Endodermal cell (in vitro differentiated cells): ENCODE data around the gene CARD6. TPM values are rescaled to one million over a fixed set of nuclear protein-coding genes. Genes with fewer than 3 reads are reported as not detected.

Experiments
- DNase-seq: peaks from one replicate; pipeline ENCODE4 v3.0.0-alpha.2; 2017
- H3K27ac ChIP-seq: 2 replicates; pipeline ENCODE4 v1.5.1; 2013; ENCODE audit warnings: mild to moderate bottlenecking, low read depth, low read length, moderate library complexity
- H3K27me3 ChIP-seq: 2 replicates; pipeline ENCODE4 v1.6.1; 2013; ENCODE audit warnings: mild to moderate bottlenecking, low read length, moderate library complexity; ENCODE audit not compliant: insufficient read depth, control insufficient read depth, poor library complexity, severe bottlenecking
- H3K36me3 ChIP-seq: 2 replicates; pipeline ENCODE4 v1.7.0; 2013; ENCODE audit warnings: mild to moderate bottlenecking, low read length, moderate library complexity; ENCODE audit not compliant: control insufficient read depth, insufficient read depth
- H3K4me1 ChIP-seq: one replicate; pipeline ENCODE4 v1.7.0; 2013; ENCODE audit warnings: low read length; ENCODE audit not compliant: control insufficient read depth, insufficient read depth
- H3K4me3 ChIP-seq: 2 replicates; pipeline ENCODE4 v1.5.1; 2013; ENCODE audit warnings: mild to moderate bottlenecking, low read length, moderate library complexity
- H3K9ac ChIP-seq: 2 replicates; pipeline ENCODE4 v1.6.1; 2013; ENCODE audit warnings: mild to moderate bottlenecking, low read length, moderate library complexity; ENCODE audit not compliant: poor library complexity, severe bottlenecking; ENCODE audit errors: extremely low read depth
- H3K9me3 ChIP-seq: 2 replicates; pipeline ENCODE4 v1.6.1; 2013; ENCODE audit warnings: mild to moderate bottlenecking, low read length, moderate library complexity; ENCODE audit not compliant: control insufficient read depth
- H3K27ac Mint-ChIP-seq: 2 replicates; pipeline ENCODE4 v1.8.0; 2020; ENCODE audit warnings: mixed read lengths
- H3K27me3 Mint-ChIP-seq: 2 replicates; pipeline ENCODE4 v1.8.0; 2021; ENCODE audit warnings: mild to moderate bottlenecking, mixed read lengths; ENCODE audit not compliant: insufficient read depth
- H3K36me3 Mint-ChIP-seq: 2 replicates; pipeline ENCODE4 v1.8.0; 2020; ENCODE audit warnings: low read depth, mixed read lengths
- H3K4me1 Mint-ChIP-seq: 2 replicates; pipeline ENCODE4 v1.8.0; 2020; ENCODE audit warnings: mixed read lengths
- H3K4me3 Mint-ChIP-seq: 2 replicates; pipeline ENCODE4 v1.8.0; 2020; ENCODE audit warnings: mild to moderate bottlenecking, moderate library complexity, mixed read lengths
- H3K9me3 Mint-ChIP-seq: 2 replicates; pipeline ENCODE4 v1.8.0; 2020; ENCODE audit warnings: mild to moderate bottlenecking, mixed read lengths
- CTCF ChIP-seq: fragments of 200-600 bp; sonication (generic); conservative IDR thresholded peaks from 2 replicates; pipeline ENCODE4 v1.5.0; 2021; ENCODE audit warnings: antibody characterized with exemption, mild to moderate bottlenecking
- WGBS, 2 experiments: methylation state at CpG; one replicate each; pipeline versions ENCODE4 v1.1.5 to v1.1.7; 2013; ENCODE audit warnings: missing lambda C conversion rate in 2 of 2, mixed read lengths in 1 of 2; ENCODE audit not compliant: insufficient coverage in 1 of 2, insufficient read length in 1 of 2; 5-methylcytosine and 5-hydroxymethylcytosine counted together
- total RNA-seq, 2 donors: library from RNA; stranded (reverse); fragmentation: NEBNext Ultra II Directional in 1 of 2; extraction: Animal tissue kit (Norgen Biotek cat#: 25700) in 1 of 2; gene quantifications; 2 replicates in 1 of 2; 3 replicates in 1 of 2; pipeline ENCODE4 v1.2.1, GENCODE V29; 2021

CARD6 gene
- total RNA-seq, 2 donors from 2014 or later = 0.13 TPM

- WGBS, 2 experiments = 0 to 7% methylated on average over 1 to 6 of the region's 7 CpGs
- peaks cover 19% of the 10 kb centered on the region for H3K36me3 Mint-ChIP-seq
- DNase-seq = no peak
- H3K27me3 ChIP-seq = no peaks in the 10 kb centered on the region
- H3K4me1 Mint-ChIP-seq = peaks cover 12% of the 10 kb centered on the region
- peak overlapping the region; percentile 83 for H3K4me3 Mint-ChIP-seq
- H3K36me3 ChIP-seq = peaks cover 5% of the 10 kb centered on the region
- H3K27me3 Mint-ChIP-seq = no peaks in the 10 kb centered on the region
- peak overlapping the region; percentile 97 for H3K27ac Mint-ChIP-seq
- no peaks in the 10 kb centered on the region for H3K9me3 Mint-ChIP-seq
- peak overlapping the region; percentile 78 for H3K9ac ChIP-seq
- no peaks in the 10 kb centered on the region for H3K9me3 ChIP-seq
- H3K27ac ChIP-seq = peak overlapping the region; percentile 81
- no peak for TF ChIP-seq CTCF
- no peaks in the 10 kb centered on the region for H3K4me1 ChIP-seq
- peak overlapping the region; percentile 88 for H3K4me3 ChIP-seq
These were observed 42.4 kb upstream of the CARD6 start for GRCh38 chr5:40798801-40799210.

DNA sequence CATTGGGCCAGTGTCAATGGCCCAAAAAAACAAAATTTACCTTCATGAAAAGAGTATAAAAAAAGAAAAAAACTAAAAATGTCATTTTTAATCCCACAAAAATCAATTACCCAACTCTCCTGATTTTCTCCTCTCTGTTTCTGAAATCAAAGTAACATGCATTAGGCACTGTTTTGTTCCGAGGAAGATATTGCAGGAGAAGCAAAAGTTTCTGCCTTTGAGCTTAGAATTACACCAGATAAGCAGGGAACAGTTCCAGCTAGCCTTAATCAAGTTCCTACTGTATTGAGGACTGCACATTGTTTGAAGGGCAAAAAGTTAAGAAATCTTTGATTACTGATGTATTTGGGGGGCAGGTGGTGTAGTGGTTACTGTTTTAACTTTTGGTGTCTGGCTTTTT lies 41.9 kb upstream of the CARD6 start:
- H3K27ac Mint-ChIP-seq = no peak overlapping the region
- no peak for DNase-seq
- TF ChIP-seq CTCF = no peak
- Histone ChIP-seq H3K27ac (no peak overlapping the region), H3K36me3 (peaks cover 5% of the 10 kb centered on the region), H3K9ac (peak overlapping the region; percentile 78), H3K27me3 (no peaks in the 10 kb centered on the region), H3K9me3 (no peaks in the 10 kb centered on the region), H3K4me1 (no peaks in the 10 kb centered on the region), H3K4me3 (peak overlapping the region; percentile 88)
- no peaks in the 10 kb centered on the region for H3K9me3 Mint-ChIP-seq
- H3K27me3 Mint-ChIP-seq = no peaks in the 10 kb centered on the region
- WGBS, 2 experiments = 0% methylated on average over 1 of the region's 1 CpG
- H3K4me3 Mint-ChIP-seq = peak overlapping the region; percentile 83
- peaks cover 12% of the 10 kb centered on the region for H3K4me1 Mint-ChIP-seq
- H3K36me3 Mint-ChIP-seq = peaks cover 16% of the 10 kb centered on the region

- no peak for TF ChIP-seq CTCF
- no peaks in the 10 kb centered on the region for H3K27me3 Mint-ChIP-seq
- Histone ChIP-seq H3K36me3 (no peaks in the 10 kb centered on the region), H3K9ac (no peak overlapping the region), H3K4me1 (no peaks in the 10 kb centered on the region), H3K27me3 (no peaks in the 10 kb centered on the region), H3K4me3 (peak overlapping the region; percentile 56), H3K27ac (no peak overlapping the region), H3K9me3 (no peaks in the 10 kb centered on the region)
- DNase-seq = no peak
- no peaks in the 10 kb centered on the region for H3K36me3 Mint-ChIP-seq
- peak overlapping the region; percentile 74 for H3K27ac Mint-ChIP-seq
- 86 to 96% methylated on average over 3 to 8 of the region's 8 CpGs for WGBS, 2 experiments
- no peak overlapping the region for H3K4me3 Mint-ChIP-seq
- H3K9me3 Mint-ChIP-seq = no peaks in the 10 kb centered on the region
- peaks cover 7% of the 10 kb centered on the region for H3K4me1 Mint-ChIP-seq
These were observed 39.2 kb upstream of the CARD6 start for GRCh38 chr5:40801771-40802562.
